AG09319 (cell line): ENCODE results near the gene ARRDC5.
"Not testable (repeated sequence)": the region's sequence is repeated elsewhere in the genome, so short reads cannot be mapped to it uniquely, and the experiment has no call there.

Source experiments
- DNase-seq: peaks from one replicate; pipeline ENCODE4 v3.0.0-alpha.2; 2010; ENCODE audit warnings: low read depth; ENCODE audit errors: extremely low read depth
- TF ChIP-seq, protein P1 (sequence below): IDR thresholded peaks from 2 replicates; pipeline ENCODE4 v1.5.1; 2011; ENCODE audit warnings: low read depth, mild to moderate bottlenecking, inconsistent platforms, low read length, moderate library complexity

Gene ARRDC5

DNA sequence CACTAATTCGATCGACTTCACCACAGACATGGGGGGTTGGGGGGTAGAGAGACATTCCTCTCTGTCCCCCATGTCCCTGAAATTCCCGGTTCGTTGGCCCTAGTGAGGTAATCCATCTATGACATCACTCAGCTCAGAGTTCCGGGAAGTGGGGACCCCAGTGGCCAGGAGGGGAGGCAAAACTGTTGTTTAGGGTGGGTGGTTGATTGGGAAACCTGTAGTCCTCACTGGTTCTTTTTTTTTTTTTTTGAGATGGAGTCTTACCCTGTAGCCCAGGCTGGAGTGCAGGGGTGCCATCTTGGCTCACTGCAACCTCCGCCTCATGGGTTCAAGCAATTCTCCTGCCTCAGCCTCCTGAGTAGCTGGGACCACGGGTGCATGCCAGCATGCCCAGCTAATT, at the start of gene ARRDC5:
ARRDC5 (minus strand) TSS at position 101 of the 400 bp plus-strand sequence; CDS start at position 30, 71 bp downstream.
- no peak for DNase-seq
- TF ChIP-seq, protein P1, sequence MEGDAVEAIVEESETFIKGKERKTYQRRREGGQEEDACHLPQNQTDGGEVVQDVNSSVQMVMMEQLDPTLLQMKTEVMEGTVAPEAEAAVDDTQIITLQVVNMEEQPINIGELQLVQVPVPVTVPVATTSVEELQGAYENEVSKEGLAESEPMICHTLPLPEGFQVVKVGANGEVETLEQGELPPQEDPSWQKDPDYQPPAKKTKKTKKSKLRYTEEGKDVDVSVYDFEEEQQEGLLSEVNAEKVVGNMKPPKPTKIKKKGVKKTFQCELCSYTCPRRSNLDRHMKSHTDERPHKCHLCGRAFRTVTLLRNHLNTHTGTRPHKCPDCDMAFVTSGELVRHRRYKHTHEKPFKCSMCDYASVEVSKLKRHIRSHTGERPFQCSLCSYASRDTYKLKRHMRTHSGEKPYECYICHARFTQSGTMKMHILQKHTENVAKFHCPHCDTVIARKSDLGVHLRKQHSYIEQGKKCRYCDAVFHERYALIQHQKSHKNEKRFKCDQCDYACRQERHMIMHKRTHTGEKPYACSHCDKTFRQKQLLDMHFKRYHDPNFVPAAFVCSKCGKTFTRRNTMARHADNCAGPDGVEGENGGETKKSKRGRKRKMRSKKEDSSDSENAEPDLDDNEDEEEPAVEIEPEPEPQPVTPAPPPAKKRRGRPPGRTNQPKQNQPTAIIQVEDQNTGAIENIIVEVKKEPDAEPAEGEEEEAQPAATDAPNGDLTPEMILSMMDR: no peak

GRCh38 chr19:4951656-4952055, 49.0 kb upstream of the ARRDC5 start:
- TF ChIP-seq, protein P1: no peak
- DNase-seq: no peak

DNA sequence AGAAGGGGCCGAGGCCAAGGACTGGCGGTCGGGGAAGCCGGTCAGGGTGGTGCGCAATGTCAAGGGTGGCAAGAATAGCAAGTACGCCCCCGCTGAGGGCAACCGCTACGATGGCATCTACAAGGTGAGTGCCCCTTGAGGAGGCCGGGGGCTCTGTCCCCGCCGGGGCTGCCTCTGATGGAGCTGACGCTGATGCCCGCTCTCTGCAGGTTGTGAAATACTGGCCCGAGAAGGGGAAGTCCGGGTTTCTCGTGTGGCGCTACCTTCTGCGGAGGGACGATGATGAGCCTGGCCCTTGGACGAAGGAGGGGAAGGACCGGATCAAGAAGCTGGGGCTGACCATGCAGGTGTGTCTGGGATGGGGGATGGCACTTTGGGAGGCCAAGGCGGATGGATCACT, 48.0 kb upstream of the ARRDC5 start:
- DNase-seq: not testable (repeated sequence)

- not testable (repeated sequence) for DNase-seq
Observed at GRCh38 chr19:4941638-4942169, 39.0 kb upstream of the ARRDC5 start.

DNA sequence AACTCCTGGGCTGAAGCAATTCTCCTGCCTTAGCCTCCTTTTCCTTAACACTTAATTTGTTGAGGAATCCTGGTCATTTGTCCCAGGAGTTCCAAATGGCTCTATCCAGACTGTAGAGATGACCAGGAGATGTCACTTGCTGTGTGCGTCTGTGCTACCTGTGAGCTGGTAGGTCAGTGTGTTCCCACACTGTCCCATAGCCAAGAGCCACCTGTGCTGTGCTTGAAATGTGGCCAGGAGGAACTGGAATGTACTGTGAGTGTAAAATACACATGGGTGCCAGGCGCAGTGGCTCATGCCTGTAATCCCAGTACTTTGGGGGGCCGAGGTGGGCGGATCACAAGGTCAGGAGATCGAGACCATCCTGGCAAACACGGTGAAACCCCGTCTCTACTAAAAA, 36.8 kb upstream of the ARRDC5 start:
- DNase-seq: no peak
- TF ChIP-seq, protein P1: no peak

GRCh38 chr19:4938461-4938860, 35.8 kb upstream of the ARRDC5 start:
- not testable (repeated sequence) for DNase-seq

- DNase-seq: no peak
- TF ChIP-seq, protein P1: no peak
Observed at GRCh38 chr19:4937060-4937459, 34.4 kb upstream of the ARRDC5 start.

DNA sequence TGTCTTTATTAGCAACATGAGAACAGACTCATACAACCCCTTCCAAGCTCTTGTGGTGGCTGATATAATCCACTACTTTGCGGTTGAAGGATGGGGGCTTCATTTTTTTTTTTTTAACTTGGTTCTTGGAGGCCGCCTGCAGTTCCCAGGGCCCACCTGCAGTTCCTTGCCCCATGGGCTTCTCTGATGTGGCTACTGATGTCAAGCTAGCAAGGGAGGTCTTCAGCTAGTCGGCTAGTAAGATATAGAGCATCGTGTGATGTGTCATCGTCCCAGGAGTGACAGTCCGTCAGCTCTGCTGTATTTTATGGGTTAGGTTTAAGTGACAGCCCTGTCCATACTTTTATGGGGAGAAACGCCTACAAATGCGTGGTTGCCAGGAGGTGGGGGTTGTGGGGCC, 32.7 kb upstream of the ARRDC5 start:
- no peak for DNase-seq

DNA sequence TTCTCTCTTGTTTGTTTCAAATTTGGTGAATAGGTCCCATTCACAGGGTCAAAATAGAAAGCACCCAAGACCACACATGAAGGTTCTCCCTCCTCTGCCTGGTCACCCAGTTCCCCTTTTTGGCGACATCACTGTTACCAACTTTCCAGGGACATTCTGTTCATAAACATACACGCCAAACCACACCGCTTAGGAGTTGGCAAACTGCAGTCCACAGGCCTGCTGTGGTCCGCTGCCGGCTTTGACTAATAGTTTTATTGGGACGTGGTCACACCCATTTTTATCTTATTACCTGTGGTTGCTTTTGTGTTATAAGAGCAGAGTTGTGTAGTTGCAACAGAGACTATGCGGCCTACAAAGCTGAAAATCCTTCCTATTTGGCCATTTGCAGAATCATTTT, 30.8 kb upstream of the ARRDC5 start:
- TF ChIP-seq, protein P1: no peak
- no peak for DNase-seq

More for the DNA sequence above, 32.7 kb upstream of the ARRDC5 start:
- TF ChIP-seq, protein P1: no peak
